ENCODE data around the gene MOB3B.

- peak; percentile 19; the same call in 1 of the 2 replicates for TF ChIP-seq CREB5 (CRISPR knock-in tag; IDR thresholded peaks at IDR 0.05; ENCODE audit: low read depth)
- TF ChIP-seq OSR1 (CRISPR knock-in tag; IDR thresholded peaks at IDR 0.05), result no peak
- TF ChIP-seq ZNF70 (CRISPR knock-in tag; IDR thresholded peaks at IDR 0.05), result no peak
Observed at GRCh38 chr9:27384262-27385014, 145.2 kb downstream of the MOB3B start.

All from SK-N-SH treated with all-trans-retinoic acid at 6 μM for 48 hours (cell line).